Stimulated activated CD4-positive, alpha-beta T cell treated with anti-CD3 and anti-CD28 coated beads, Interleukin-15, amount 100 ng/mL, for 24 hours (primary cell): ENCODE results near the gene RELN.

ENCODE experiments used
- DNase-seq: peaks from one replicate; pipeline ENCODE4 v3.0.0-alpha.2; 2020

RELN gene

GRCh38 chr7:103668279-103668941, 321.0 kb downstream of the RELN start:
- no peak for DNase-seq

- no peak for DNase-seq
Observed at GRCh38 chr7:103666326-103666725, 323.1 kb downstream of the RELN start.

- DNase-seq = no peak
Observed at GRCh38 chr7:103664577-103664976, 324.9 kb downstream of the RELN start.

- DNase-seq = no peak
Observed at GRCh38 chr7:103660455-103661371, 328.7 kb downstream of the RELN start.

GRCh38 chr7:103658055-103659005, 331.1 kb downstream of the RELN start:
- DNase-seq = no peak

- DNase-seq = no peak
Observed at GRCh38 chr7:103657474-103657894, 332.0 kb downstream of the RELN start.

- no peak for DNase-seq
Observed at GRCh38 chr7:103656221-103656620, 333.2 kb downstream of the RELN start.

- no peak for DNase-seq
Observed at GRCh38 chr7:103651593-103652377, 337.7 kb downstream of the RELN start.

GRCh38 chr7:103649052-103649451, 340.4 kb downstream of the RELN start:
- DNase-seq = no peak

- no peak for DNase-seq
Observed at GRCh38 chr7:103648135-103648534, 341.3 kb downstream of the RELN start.

- DNase-seq = no peak
Observed at GRCh38 chr7:103644319-103644718, 345.1 kb downstream of the RELN start.

- no peak for DNase-seq
Observed at GRCh38 chr7:103640031-103640779, 349.3 kb downstream of the RELN start.

GRCh38 chr7:103637726-103638125, 351.7 kb downstream of the RELN start:
- no peak for DNase-seq

GRCh38 chr7:103637094-103637493, 352.4 kb downstream of the RELN start:
- DNase-seq = no peak

GRCh38 chr7:103636153-103636552, 353.3 kb downstream of the RELN start:
- DNase-seq = no peak

GRCh38 chr7:103632972-103633371, 356.5 kb downstream of the RELN start:
- DNase-seq = no peak

GRCh38 chr7:103632005-103632639, 357.3 kb downstream of the RELN start:
- DNase-seq = no peak

GRCh38 chr7:103630318-103630717, 359.1 kb downstream of the RELN start:
- DNase-seq = no peak

- DNase-seq = no peak
Observed at GRCh38 chr7:103628742-103629141, 360.7 kb downstream of the RELN start.

GRCh38 chr7:103626776-103627175, 362.7 kb downstream of the RELN start:
- no peak for DNase-seq

GRCh38 chr7:103622274-103622673, 367.2 kb downstream of the RELN start:
- DNase-seq = no peak
